ENCODE results near the gene TTC22.
A peak's percentile ranks its signal among the peaks of the same experiment; 100 is the strongest.

Gene TTC22

GRCh38 chr1:54834007-54834541, 33.0 kb upstream of the TTC22 start:
- DNase-seq (ENCODE audit: low read depth): no peak

- no peak for DNase-seq (ENCODE audit: low read depth)
Observed at GRCh38 chr1:54833121-54833520, 32.0 kb upstream of the TTC22 start.

- DNase-seq (ENCODE audit: low read depth): no peak
Observed at GRCh38 chr1:54826226-54826816, 25.2 kb upstream of the TTC22 start.

GRCh38 chr1:54825696-54826095, 24.6 kb upstream of the TTC22 start:
- DNase-seq (ENCODE audit: low read depth): no peak

- no peak for DNase-seq (ENCODE audit: low read depth)
Observed at GRCh38 chr1:54823670-54824069, 22.5 kb upstream of the TTC22 start.

- no peak for DNase-seq (ENCODE audit: low read depth)
Observed at GRCh38 chr1:54819733-54820132, 18.6 kb upstream of the TTC22 start.

- DNase-seq (ENCODE audit: low read depth): no peak
Observed at GRCh38 chr1:54819195-54819536, 18.0 kb upstream of the TTC22 start.

- DNase-seq (ENCODE audit: low read depth): no peak
Observed at GRCh38 chr1:54818461-54819194, 17.5 kb upstream of the TTC22 start.

- DNase-seq (ENCODE audit: low read depth): no peak
Observed at GRCh38 chr1:54816951-54817350, 15.8 kb upstream of the TTC22 start.

- DNase-seq (ENCODE audit: low read depth): no peak
Observed at GRCh38 chr1:54816130-54816529, 15.0 kb upstream of the TTC22 start.

GRCh38 chr1:54815086-54815876, 14.2 kb upstream of the TTC22 start:
- no peak for DNase-seq (ENCODE audit: low read depth)

GRCh38 chr1:54814571-54814970, 13.4 kb upstream of the TTC22 start:
- DNase-seq (ENCODE audit: low read depth): no peak

GRCh38 chr1:54814126-54814498, 13.0 kb upstream of the TTC22 start:
- no peak for DNase-seq (ENCODE audit: low read depth)

- DNase-seq (ENCODE audit: low read depth): no peak
Observed at GRCh38 chr1:54813485-54814125, 12.5 kb upstream of the TTC22 start.

- no peak for DNase-seq (ENCODE audit: low read depth)
Observed at GRCh38 chr1:54812801-54813484, 11.8 kb upstream of the TTC22 start.

GRCh38 chr1:54811739-54812655, 10.9 kb upstream of the TTC22 start:
- DNase-seq (ENCODE audit: low read depth): no peak

GRCh38 chr1:54811066-54811465, 9.9 kb upstream of the TTC22 start:
- no peak for DNase-seq (ENCODE audit: low read depth)

- peak; percentile 25 for DNase-seq (ENCODE audit: low read depth)
Observed at GRCh38 chr1:54810153-54810942, 9.2 kb upstream of the TTC22 start.

- DNase-seq (ENCODE audit: low read depth): no peak
Observed at GRCh38 chr1:54809496-54810074, 8.5 kb upstream of the TTC22 start.

Data from GM04504 (cell line).